Fibroblast of peridontal ligament (primary cell): Measurements from ENCODE around the gene CDC14A.

ENCODE experiments used
- DNase-seq: peaks from one replicate; pipeline ENCODE4 v3.0.0-alpha.2; 2010; ENCODE audit errors: extremely low read depth

The CDC14A gene

DNA sequence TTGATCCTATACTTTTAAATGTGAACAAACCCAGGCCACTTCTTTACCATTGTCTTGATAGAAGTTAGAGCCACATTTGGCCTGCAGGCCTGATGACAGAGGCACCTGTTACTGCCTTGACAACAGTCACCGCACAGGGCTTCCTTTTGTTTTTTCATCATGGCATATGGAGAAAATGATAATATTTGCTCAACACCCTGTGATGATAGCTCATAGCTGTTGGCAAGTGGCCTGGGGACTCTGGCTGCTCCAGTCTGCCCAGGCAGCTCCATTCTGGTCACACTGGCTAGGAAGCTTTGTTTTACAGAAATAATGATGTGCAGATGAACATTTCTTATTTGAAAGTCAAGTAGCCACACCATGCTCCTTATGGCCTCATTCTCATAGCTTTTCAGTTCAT, 96.1 kb downstream of the CDC14A start:
- peak; percentile 14 for DNase-seq

DNA sequence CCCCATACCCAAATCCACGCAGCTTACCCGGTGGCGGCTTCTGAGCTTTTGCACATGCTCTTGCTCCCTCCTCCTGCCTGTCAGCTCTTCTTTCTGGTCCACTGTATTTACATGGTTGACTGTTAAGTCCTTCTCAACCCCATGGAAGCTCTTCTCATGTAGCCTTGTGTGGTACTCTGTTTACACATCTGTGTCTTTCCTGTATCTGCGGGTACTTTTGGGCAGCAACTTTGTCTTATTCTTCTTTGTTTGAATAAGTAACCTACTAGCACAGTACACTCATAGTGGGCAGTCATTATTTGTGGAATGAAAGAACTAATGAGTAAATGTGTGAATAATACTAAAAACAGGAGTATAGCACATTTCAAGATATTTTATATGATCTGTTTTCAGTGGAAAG, 97.2 kb downstream of the CDC14A start:
- no peak for DNase-seq

DNA sequence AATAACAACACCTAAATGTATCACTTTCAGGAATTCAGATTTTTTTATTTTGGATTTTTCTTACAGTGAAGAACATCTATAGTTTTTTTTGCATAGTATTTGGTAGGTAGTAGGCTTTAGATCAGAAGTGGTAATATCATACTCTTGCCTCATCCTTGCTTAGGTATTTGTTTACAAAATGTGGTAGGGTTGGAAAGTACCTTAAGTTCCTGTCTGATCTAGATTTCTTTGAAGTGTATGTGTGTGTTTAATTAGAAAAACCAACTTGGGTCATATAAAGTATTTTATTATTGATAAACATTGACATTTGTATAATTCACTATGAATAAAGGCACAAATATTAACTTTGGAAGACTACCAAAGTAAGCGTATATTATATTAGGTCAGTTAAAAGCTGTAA, 100.3 kb downstream of the CDC14A start:
- DNase-seq: no peak

DNA sequence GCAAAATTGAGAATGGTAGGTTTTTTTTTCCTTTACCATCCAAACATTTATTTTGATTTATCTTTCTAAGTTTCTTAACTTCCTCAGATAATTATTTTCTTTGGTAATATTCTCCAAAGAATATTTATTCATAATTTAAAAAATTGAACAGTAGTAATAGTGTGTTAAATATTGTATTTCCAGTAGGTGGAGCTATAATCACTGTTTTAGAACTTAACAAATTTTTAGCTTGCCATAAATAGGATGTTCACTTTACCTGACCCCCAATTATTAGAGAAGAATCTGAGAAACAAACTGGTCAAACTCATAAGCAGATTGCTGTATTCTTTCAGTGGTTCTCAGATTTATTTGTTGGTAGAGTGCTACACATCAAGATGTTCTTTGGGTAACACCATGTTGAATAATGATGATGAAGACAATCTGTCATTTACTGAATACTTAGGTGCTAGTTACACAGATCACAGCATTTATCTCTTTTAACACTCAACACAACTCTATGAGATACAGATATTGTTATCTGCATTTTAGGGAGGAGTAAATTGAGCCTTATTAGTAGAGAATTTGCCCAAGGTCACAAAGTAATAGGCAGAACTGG, 103.3 kb downstream of the CDC14A start:
- peak; percentile 49 for DNase-seq

DNA sequence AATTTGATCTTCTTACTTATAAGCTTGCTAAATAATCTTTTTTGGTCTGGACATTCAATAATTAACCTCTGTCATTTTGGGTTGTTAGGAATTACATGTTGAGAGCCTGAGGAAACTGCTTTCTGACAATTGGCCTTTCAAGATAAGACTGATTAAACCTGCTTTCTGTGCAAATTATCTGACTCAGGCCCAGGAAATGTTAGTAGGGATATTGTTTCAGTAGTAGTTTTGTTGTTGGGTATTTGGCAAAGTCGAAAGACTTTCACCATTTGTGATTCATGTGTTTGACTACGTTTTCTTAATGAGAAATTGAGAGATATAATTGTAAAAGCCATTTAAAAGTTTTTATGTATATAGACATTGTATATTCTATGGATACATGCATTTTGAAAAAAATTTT, 104.6 kb downstream of the CDC14A start:
- peak; percentile 12 for DNase-seq

DNA sequence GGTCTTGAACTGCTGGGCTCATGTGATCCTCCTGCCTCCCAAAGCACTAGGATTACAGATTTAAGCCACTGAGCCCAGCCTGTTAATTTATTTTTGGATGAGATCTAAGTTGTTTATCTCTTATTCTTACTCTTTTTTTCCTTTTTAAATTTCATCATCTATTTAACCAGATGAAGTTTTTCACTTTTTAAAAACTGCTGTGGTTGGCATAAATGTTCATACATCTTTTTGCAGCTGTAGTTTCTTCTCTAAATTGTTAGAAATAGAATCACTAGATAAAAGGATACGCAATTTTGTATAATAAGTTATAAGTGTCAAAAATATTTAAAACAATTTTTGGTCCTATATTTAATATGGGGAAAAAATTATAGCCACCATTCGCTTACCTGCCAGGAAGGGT, 105.4 kb downstream of the CDC14A start:
- DNase-seq: no peak

DNA sequence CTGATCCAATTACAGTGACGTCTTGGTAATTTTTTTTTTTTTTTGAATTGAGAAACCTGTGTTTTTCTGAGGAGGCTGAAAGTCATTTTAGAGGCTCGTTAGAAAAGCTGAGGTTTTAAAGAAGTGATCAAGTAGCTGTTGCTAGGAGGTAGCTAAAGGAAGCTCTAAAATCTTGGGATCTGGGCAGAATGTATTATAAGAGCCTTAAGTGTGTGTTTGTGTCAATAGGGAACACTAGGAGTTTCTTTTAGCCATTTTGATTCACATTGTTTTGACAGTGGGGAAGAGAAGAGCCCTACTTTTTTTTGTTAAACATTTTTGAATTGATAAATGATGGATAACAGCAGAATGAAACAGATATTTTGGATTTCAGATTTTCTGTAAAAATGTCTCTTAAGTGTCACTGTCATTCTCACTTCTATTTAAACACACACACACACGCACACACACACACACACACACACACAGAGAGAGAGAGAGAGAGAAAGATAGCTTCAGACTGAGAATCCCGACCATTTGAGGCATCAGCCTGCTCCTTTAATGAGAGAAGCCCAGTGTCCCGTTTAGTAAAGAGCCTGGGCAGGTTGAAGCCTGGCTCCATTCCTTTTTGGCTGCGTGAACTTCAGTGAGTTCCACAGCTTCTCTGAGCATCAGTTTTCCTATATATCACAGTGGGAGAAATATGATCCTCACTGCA, 106.5 kb downstream of the CDC14A start:
- peak; percentile 7 for DNase-seq

DNA sequence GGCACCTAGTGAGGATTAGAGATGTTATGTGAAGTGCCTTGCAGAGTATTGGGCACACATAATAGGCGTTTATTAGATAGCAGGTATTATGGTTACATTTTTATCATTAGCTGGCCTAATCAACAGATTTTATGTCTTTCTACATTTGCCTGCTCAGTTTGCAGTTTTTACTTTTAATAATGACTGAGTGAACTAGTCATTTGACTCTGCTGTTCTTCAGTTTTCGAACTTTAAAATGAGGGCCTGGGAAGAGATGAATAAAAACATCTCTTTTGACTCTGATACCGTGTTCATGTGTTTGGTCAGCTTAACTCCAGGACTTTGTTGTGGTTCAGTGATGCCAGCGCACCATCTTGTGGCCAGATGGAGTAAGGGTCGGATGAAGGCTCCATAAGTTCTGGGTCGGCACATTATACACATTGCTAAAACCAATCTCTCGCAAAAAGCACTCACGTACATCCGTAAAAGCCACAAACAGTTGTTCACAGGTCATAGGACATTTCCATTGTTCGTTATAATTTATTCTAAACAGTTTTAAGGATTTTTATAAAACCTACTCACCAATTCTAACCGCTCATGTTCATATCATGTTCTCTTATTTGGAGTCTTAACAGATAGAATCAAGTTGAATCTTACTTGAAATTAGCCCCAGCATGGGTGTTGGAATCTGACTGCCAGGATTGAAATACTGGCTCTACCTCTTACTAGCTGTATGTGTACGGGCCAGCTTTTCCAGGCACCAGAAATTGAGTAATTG, 107.2 kb downstream of the CDC14A start:
- DNase-seq: peak; percentile 89

DNA sequence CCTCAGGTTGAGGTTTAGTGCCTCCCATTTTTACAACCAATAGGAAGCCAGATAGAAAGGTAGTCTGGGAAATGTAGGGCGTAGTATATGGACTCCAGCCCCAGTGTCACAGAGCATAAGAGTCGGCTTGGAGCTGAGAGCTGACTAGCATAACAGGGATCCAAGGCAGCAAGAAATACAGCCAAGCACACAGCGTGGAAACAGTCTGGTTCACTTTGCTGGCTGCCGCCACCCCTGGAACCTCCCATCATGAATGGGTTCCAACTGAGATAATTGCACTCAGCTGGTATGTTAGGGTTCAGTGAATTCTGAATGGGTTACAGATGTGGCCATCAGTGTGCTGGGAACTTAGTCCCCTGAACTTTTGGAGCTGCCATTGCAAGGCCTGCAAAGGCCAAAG, 108.9 kb downstream of the CDC14A start:
- DNase-seq: peak; percentile 96

DNA sequence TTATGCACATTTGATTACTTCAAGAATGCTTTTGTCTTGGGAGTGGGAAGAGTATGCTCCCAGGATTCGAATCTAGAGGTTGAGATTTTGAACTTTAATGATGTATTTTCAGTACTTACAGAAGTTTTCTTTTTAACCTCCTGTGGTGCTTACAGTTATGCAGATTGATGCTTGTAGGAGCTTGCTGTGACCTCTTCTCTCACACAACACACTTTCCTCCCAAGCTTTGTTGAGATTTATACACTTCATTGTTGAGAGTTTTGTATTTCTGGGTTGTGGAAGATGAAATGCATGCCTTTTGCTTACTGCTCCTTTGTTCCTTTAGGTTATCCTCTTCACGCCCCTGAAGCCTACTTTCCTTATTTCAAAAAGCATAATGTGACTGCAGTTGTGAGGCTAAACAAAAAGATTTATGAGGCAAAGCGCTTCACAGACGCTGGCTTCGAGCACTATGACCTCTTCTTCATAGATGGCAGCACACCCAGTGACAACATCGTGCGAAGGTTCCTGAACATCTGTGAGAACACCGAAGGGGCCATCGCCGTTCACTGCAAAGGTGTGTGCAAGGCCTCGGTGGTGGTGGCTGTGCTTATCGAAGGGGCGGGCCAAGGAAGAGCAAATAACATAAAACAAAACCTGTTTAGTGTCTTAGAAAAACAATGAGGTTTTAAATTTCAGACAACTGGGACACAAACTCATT, 110.2 kb downstream of the CDC14A start:
- peak; percentile 6 for DNase-seq

DNA sequence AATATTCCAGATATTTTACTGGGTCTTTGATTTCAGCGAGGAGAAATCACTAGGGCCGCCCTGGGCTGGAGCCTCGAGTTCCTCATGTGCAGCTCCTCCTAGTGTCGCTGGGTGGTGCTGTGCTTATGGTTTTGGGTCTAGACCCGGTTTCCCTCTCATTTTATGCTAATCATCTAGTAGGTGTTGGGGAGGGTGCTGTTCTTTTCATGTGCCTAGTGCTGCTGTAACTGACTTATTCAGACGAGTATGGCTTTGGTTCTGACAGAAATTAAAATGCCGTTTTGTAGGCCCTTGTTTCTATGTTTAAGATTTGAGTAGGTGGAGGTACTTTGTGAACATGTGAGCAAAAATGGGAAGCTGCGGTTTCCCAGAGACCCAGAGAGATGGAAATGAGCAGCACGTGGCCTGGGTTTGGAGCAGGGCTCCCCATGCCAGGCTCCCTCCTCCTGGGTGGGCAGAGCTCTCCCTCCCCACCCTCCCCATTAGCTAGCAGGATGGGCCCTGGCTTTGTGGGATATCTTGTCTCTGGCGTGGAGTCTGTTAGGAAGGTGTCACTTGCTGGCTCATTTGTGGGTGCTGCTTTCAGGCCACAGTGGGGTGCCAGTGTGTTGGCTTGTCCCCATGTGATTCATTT, 111.6 kb downstream of the CDC14A start:
- DNase-seq: peak; percentile 79

DNA sequence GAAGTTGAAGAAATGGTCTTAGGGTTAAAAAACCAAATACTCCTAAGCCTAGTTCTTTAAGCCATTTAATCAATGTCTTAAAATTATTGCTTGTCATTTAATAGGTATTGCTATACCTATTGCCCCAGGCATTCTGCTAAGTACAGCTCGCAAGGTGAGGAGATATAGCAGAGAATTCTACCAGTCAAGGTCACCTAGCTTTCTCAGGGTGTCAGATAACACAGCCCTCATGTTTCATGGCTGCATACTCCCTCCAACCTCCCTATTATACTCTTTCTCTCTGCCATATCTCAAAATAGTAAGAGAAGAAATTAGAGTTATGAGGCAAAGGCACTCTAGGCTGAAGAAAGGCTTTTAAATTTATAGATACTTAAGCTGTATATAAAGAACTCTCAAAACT, 117.3 kb downstream of the CDC14A start:
- no peak for DNase-seq

DNA sequence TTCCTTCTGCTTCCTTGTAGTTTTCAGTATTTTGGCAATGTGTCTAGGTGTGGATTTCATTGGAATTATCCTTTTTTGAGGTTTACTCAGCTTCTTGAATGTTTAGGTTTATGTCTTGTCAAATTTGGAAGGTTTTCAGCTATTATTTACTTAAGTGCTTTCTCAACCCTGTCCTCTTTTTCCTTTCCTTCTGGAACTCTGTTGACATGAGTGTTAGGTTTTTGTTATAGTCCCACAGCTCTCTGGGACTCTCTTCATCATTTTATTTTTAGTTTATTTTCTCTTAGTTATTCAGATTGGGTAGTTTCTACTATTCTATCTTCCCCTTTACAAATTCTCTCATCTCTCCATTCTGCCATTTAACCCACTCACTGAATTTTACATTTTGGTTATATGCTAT, 122.5 kb downstream of the CDC14A start:
- peak; percentile 17 for DNase-seq

DNA sequence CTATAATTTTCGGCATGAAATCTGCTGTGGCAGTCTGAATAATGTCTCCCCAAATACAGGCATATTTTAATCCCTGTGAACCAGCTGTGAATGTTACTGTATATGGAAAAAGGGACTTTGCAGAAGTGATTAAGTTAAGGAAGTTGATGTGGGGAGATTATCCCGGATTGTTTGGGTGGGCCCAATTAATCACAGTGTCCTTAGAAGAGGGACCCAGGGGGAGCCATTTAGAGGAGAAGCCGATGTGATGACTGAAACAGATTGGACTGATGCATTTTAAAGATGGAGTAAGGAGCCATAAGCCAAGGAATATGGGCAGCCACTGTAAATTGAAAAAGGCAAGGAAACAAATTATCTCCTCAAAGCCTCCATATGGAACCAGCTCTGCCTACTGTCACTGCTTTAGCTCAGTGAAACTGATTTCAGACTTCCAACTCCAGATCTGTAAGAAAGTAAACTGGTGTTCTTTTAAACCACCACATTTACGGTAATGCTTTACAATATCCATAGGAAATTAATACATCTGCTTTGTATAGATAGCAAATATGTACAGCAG, 124.5 kb downstream of the CDC14A start:
- no peak for DNase-seq

DNA sequence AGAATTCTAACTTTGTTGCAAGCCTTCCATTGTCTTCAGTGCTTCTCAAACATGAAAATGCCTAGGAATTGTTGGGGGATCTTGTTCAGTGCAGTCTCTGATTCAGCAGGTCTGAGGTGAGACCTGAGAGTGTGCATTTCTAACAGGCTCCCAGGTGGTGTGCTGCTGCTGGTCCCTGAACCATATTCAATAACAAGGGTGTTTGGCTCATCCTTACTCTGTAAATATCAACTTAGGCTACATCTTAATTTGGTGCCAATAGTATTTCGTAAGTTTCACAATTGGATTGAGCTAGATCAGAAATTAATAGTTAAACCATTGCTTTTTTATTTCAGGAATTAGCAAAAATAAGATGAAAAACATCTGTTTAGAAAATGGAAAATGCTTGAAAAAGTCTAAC, 126.5 kb downstream of the CDC14A start:
- no peak for DNase-seq

DNA sequence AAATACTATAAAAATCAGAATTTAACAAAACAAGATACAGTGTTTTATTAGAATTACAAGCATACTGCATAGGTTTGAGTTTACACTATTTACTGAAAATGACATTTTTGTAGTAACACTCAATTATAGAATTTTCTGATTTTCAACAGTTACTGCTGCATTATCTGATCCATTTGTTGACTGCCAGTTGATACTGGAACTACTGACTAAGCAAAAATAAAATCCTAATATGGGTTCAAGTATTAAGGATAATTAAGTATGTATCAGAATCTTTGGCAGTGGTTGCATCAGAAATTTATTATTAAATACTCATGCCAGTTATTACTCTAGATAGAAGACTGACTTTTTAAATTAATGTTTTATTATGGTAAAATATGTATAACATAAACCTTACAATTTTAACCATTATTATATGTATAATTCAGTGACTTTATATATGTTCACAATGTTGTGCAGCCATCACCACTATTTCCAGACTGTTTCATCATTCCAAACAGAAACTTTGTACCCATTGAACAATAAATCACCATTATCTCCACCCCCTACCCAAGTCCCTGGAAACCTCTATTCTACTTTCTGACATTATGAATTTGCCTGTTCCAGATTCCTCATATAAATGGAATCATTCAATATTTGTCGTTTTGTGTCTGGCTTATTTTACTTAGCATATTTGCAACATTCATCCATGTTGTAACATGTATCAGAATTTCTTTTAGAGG, 127.5 kb downstream of the CDC14A start:
- DNase-seq: no peak

DNA sequence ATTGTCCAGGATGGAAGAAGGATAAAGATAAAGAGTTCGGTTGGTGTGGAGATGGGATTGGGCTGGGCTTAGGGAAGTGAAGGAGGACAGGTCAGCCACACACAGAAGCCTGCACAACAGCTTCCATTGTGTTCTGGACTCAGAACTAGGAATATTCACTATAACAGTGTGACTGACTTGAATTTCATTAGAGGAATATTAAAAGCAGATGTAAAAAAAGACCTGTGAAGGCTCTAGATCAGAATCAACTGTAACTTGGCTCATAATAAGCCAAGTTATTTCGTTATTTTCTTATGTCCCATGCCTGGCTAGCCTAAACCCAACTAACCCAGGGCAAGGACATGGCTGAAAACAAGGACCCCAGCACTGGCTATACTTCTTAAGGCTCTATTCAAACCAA, 129.0 kb downstream of the CDC14A start:
- peak; percentile 9 for DNase-seq

DNA sequence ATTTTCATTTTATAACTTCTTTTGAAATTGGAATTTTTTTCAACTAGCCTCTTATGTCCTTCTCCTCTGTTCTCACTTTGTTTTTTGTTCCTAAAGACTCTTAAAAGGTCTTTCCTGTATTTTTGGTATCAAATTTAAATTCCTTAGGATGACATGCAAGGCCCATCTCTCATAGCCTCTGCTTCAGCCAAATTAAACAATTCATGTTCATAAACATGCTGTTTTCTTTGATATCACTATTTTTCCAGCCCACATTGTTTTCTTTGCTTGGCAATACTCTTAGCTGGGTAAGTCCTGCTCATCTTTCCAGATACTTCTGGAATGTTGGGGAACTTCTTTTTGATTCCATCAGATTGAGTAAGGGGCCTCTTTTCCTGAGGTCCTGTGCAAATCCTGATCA, 129.9 kb downstream of the CDC14A start:
- DNase-seq: no peak

DNA sequence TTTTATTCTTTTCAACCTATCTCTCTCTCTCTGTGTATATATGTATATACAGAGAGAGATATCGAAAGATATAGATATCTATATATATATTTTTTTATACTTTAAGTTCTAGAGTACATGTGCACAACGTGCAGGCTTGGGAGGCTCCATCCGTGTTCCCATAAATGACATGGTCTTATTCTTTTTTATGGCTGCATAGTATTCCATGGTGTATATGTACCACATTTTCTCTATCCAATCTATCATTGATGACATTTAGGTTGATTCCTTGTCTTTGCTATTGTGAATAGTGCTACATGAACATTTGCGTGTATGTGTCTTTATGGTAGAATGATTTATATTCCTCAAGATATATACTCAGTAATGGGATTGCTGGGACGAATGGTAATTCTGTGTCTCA, 130.4 kb downstream of the CDC14A start:
- DNase-seq: no peak

DNA sequence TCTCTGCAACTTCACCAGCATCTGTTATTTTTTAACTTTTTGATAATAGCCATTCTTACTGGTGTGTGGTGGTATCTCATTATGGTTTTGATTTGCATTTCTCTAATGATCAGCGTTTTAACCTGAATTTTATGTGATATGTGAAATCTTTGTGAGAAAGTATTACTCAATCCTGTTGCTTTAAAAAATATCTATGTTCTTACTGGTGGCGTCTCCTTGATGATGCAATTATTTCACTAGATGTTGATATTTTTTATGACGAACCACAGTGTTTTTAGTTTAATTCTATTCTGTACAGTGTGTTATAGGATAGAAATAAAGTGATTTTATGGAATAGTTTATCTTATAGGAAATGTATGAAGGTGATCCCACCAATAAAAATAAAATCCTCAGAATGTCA, 130.9 kb downstream of the CDC14A start:
- DNase-seq: no peak

DNA sequence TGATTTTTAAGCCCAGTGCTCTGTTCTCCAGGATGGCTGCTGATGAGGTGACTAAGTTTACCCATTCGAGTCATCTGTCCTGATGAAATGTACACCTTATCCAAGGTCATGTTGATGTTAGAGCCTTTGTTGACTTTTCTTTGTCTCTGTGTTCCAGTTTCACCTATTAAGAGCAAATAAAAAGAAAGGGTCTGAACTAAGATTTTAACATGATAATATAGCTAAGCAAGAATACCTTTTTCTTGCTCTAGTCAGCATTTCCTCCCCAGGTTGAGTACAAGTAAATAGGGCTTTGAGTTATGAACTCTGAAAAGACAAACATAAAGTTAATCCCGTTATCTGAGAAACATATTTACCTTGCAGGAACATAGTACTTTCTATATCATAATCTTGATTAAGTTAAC, 133.6 kb downstream of the CDC14A start:
- DNase-seq: no peak
